ENCODE results near the gene SOBP.

The SOBP gene

GRCh38 chr6:107555449-107555848, 65.5 kb downstream of the SOBP start:
- DNase-seq: no peak

GRCh38 chr6:107556082-107556481, 66.2 kb downstream of the SOBP start:
- DNase-seq: peak; percentile 12

- no peak for DNase-seq
These were observed 67.8 kb downstream of the SOBP start for GRCh38 chr6:107557698-107558097.

GRCh38 chr6:107560657-107561056, 70.7 kb downstream of the SOBP start:
- DNase-seq: no peak

GRCh38 chr6:107561306-107561705, 71.4 kb downstream of the SOBP start:
- DNase-seq: no peak

- no peak for DNase-seq
These were observed 74.0 kb downstream of the SOBP start for GRCh38 chr6:107563694-107564588.

- no peak for DNase-seq
These were observed 74.7 kb downstream of the SOBP start for GRCh38 chr6:107564589-107564951.

GRCh38 chr6:107565165-107565723, 75.3 kb downstream of the SOBP start:
- no peak for DNase-seq

- no peak for DNase-seq
These were observed 77.7 kb downstream of the SOBP start for GRCh38 chr6:107567643-107568042.

GRCh38 chr6:107569473-107569872, 79.6 kb downstream of the SOBP start:
- no peak for DNase-seq

GRCh38 chr6:107571354-107571753, 81.4 kb downstream of the SOBP start:
- DNase-seq: no peak

- no peak for DNase-seq
These were observed 83.0 kb downstream of the SOBP start for GRCh38 chr6:107572886-107573285.

- DNase-seq: no peak
These were observed 84.9 kb downstream of the SOBP start for GRCh38 chr6:107574856-107575255.

GRCh38 chr6:107576852-107577251, 86.9 kb downstream of the SOBP start:
- DNase-seq: no peak

- no peak for DNase-seq
These were observed 88.9 kb downstream of the SOBP start for GRCh38 chr6:107578642-107579341.

- no peak for DNase-seq
These were observed 89.6 kb downstream of the SOBP start for GRCh38 chr6:107579456-107580056.

- DNase-seq: no peak
These were observed 92.2 kb downstream of the SOBP start for GRCh38 chr6:107582086-107582485.

GRCh38 chr6:107584726-107585125, 94.8 kb downstream of the SOBP start:
- DNase-seq: no peak

GRCh38 chr6:107585815-107586435, 96.0 kb downstream of the SOBP start:
- DNase-seq: no peak

- no peak for DNase-seq
These were observed 97.5 kb downstream of the SOBP start for GRCh38 chr6:107587451-107587850.

GRCh38 chr6:107589199-107589598, 99.3 kb downstream of the SOBP start:
- no peak for DNase-seq

- no peak for DNase-seq
These were observed 100.0 kb downstream of the SOBP start for GRCh38 chr6:107589934-107590333.

- DNase-seq: no peak
These were observed 100.5 kb downstream of the SOBP start for GRCh38 chr6:107590378-107590777.
